Measurements from ENCODE around the gene PCYT2.
"Not testable (repeated sequence)": the region's sequence is repeated elsewhere in the genome, so short reads cannot be mapped to it uniquely, and the experiment has no call there.

PCYT2 gene

GRCh38 chr17:81921537-81921862, 10.3 kb upstream of the PCYT2 start:
- no peak for DNase-seq (ENCODE audit: low read depth in 2 of 2)
- TF ChIP-seq, protein P1, sequence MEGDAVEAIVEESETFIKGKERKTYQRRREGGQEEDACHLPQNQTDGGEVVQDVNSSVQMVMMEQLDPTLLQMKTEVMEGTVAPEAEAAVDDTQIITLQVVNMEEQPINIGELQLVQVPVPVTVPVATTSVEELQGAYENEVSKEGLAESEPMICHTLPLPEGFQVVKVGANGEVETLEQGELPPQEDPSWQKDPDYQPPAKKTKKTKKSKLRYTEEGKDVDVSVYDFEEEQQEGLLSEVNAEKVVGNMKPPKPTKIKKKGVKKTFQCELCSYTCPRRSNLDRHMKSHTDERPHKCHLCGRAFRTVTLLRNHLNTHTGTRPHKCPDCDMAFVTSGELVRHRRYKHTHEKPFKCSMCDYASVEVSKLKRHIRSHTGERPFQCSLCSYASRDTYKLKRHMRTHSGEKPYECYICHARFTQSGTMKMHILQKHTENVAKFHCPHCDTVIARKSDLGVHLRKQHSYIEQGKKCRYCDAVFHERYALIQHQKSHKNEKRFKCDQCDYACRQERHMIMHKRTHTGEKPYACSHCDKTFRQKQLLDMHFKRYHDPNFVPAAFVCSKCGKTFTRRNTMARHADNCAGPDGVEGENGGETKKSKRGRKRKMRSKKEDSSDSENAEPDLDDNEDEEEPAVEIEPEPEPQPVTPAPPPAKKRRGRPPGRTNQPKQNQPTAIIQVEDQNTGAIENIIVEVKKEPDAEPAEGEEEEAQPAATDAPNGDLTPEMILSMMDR (IDR thresholded peaks at IDR 0.05; ENCODE audit: low read depth, low read length): no peak
- H3K4me3 ChIP-seq (replicated peaks in 1 of 2; ENCODE audit: low read depth in 2 of 2, low read length in 2 of 2): no peak overlapping the region

DNA sequence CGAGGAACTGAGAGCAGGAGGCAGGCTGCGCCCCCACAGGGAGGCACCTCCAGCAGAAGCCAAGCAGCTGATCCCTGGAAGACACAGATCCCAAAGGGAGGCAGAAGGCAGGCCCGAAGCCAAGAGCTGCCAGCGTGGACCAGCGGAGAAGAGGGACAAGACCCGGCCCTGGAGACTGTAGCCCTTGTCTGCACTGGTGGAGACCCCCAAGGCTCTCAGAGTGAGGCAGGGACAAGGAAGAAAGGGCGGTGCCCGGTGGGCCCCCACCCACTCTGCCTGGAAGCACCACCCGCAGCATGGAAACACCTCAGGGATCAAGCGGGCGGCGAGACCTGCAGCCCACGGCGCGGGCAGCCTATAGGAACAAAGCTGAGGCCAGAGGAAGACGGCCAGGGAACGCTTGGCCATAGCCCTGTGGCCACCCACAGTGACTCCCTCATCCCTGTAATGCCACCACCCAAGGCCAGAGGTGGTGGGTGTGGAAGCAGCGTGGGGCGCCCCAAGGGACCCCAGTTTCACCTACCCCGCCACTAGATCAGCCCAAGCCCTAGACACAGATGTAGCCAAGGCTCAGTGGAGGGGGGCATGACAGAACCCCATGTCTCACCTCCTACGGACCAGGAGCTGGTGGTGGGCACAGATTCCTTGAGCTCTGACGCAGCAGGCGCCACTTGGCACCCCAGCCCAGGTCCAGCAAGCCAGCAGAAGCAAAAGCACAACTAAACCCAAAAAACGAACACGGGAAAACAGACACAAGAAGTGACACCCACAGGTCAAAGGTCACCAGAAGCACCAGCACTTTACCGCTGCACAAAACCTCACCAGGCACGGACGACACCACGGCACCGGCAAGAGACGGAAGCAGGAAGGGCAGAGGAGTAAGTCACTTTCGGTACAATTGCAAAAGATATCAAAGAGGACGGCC, 9.7 kb upstream of the PCYT2 start:
- no peak for DNase-seq (ENCODE audit: low read depth in 2 of 2)
- H3K4me3 ChIP-seq (replicated peaks in 1 of 2; ENCODE audit: low read depth in 2 of 2, low read length in 2 of 2): no peak overlapping the region
- TF ChIP-seq, protein P1 (IDR thresholded peaks at IDR 0.05; ENCODE audit: low read depth, low read length): no peak

DNA sequence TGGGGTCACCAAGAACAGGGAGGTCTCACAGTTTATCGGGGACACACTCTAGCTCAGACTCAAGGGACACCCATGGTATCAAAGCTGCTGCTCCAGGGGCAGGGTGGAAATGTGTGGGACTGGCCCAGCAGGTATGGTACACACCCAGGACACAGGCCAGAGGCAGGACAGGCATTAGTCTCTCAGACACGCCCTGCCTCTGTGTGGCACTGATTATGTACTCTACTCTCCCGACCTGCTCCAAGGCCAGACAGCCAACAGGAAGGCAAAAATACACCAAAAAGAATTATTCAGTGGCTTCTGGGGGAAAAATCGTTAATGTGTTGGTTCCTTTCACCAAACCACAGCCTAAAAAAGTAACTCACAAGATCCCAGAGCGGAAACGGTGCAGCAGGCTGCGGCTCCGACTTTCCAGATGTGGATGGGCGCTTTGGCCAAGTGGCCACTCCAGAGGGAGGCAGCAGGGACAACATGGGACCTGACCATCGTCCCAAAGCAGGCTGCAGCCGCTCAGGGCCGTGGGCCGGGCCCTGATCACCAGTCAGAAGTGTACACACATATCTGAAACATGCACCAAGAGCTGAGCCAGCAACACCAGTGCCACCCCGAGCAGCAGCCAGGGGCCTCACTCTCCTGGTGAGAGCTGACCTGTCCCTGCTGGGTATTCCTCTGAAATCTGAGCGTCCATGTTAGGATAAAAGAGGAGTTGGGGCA, 7.8 kb upstream of the PCYT2 start:
- TF ChIP-seq, protein P1 (IDR thresholded peaks at IDR 0.05; ENCODE audit: low read depth, low read length): no peak
- no peak for DNase-seq (ENCODE audit: low read depth in 2 of 2)
- H3K4me3 ChIP-seq (replicated peaks in 1 of 2; ENCODE audit: low read depth in 2 of 2, low read length in 2 of 2): no peak overlapping the region

DNA sequence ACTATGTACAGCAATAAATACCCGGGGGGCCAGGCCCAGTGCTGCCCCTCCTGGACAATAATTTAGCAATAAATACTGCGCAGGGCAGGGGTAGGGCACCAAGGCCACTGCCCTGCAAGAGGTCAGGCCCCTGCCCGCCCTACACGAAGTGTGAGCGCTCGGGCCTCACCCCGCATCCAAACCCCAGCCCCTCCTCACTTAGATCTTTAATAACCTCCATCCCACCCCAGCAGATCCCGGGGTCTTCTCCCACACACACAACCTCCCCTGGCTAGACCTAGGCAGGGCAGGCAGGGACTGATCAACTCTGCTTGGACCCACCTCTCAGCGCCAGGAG, 7.1 kb upstream of the PCYT2 start:
- not testable (repeated sequence) for DNase-seq (ENCODE audit: low read depth in 2 of 2); H3K4me3 ChIP-seq (replicated peaks in 1 of 2; ENCODE audit: low read depth in 2 of 2, low read length in 2 of 2)

DNA sequence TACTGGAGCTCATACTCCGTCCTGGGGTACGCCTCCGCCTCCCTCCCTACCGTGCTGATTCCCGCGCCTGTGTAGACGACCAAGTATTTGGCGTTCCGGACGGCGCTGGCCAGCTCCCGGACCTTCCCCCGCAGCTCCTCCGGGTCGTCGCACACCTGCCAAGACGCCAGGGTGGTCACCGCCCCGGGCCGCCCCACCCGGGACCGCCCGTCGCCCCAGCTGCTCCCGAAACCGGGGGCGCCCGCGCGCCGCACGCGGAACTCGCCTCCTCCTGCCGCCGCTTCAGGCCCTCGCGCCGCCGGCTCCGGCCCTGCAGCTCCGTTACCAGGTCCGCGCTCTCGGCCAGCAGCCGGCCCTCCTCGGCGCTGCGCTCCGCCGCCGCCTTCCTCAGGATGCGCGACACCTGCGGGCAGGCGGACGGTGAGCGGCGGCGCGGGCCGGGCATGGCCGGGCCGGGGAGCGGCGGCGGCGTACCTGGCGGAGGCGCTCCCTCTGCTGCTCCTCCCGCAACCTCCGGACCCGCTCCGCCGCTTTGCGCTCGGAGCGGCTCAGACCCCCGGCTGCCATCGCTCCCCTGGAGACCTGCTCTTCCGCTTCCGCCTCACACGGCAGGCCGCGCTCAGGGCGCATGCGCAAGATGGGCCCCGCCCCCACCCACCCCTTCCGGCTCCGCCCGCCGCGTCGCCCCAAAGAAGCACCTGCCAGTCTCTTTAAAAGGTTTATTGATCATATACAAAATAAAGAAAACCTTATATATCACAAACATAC, 6.5 kb upstream of the PCYT2 start, which contains the start of gene SIRT7:
Gene SIRT7, minus strand, starts transcription at position 612 of the 768 bp plus-strand sequence. Its CDS starts 45 bp downstream, at position 567.
- TF ChIP-seq, protein P1 (IDR thresholded peaks at IDR 0.05; ENCODE audit: low read depth, low read length): no peak
- DNase-seq (ENCODE audit: low read depth in 2 of 2): peak; percentile 69 to 76
- H3K4me3 ChIP-seq (replicated peaks in 1 of 2; ENCODE audit: low read depth in 2 of 2, low read length in 2 of 2): peak within 1 kb of the TSS; percentile 65 to 69

- peak overlapping the region in 1 of 2 donors; percentile 69 for H3K4me3 ChIP-seq (replicated peaks in 1 of 2; ENCODE audit: low read depth in 2 of 2, low read length in 2 of 2)
- peak; percentile 52 to 83 for DNase-seq (ENCODE audit: low read depth in 2 of 2)
- TF ChIP-seq, protein P1 (IDR thresholded peaks at IDR 0.05; ENCODE audit: low read depth, low read length): no peak
Measured at GRCh38 chr17:81916234-81917001, 5.2 kb upstream of the PCYT2 start.
